Vagina (tissue), 2 donors: ENCODE results near the gene GNG7.

ENCODE experiments used
- CTCF ChIP-seq, 3 experiments: fragments of 450-650 bp in 2 of 3; fragments of 200-600 bp in 1 of 3; sonication (generic) in 1 of 3; IDR thresholded peaks; one replicate each; pipeline ENCODE4 v1.5.1; 2017 to 2019; ENCODE audit warnings: antibody characterized with exemption in 3 of 3, mild to moderate bottlenecking in 2 of 3, moderate library complexity in 2 of 3
- POLR2A ChIP-seq, 2 donors: fragments of 450-650 bp; IDR thresholded peaks; one replicate each; pipeline ENCODE4 v1.6.1; 2017; ENCODE audit warnings: antibody characterized with exemption in 2 of 2, mild to moderate bottlenecking in 2 of 2, moderate library complexity in 2 of 2

GRCh38 chr19:2512523-2513431 lies 189.7 kb downstream of the GNG7 start:
- no peak for TF ChIP-seq POLR2A (IDR thresholded peaks at IDR 0.05)
- no peak for TF ChIP-seq CTCF (IDR thresholded peaks at IDR 0.05)
